ENCODE results near the gene GPATCH8.

GRCh38 chr17:44359006-44359405 lies 144.2 kb downstream of the GPATCH8 start:
- TF ChIP-seq CTCF (optimal IDR thresholded peaks at IDR 0.05 in 1 of 3, IDR thresholded peaks at IDR 0.05 in 1 of 3, conservative IDR thresholded peaks at IDR 0.05 in 1 of 3; ENCODE audit: extremely low read depth in 1 of 3, insufficient read depth in 2 of 3, low read length in 3 of 3) (no peak), EZH2 (IDR thresholded peaks at IDR 0.05; ENCODE audit: low read length) (no peak)

All from keratinocyte (primary cell).